Stimulated activated CD4-positive, alpha-beta T cell treated with anti-CD3 and anti-CD28 coated beads, TNF-alpha, amount 100 ng/mL, for 1 hour (primary cell): ENCODE results near the gene NBEA.
A peak's percentile ranks its signal among the peaks of the same experiment; 100 is the strongest.
"Not testable (repeated sequence)": the region's sequence is repeated elsewhere in the genome, so short reads cannot be mapped to it uniquely, and the experiment has no call there.

Experiments
- DNase-seq, 3 donors: peaks; one replicate each; pipeline ENCODE4 v3.0.0-alpha.2; 2020; ENCODE audit warnings: low read depth in 3 of 3, low spot score in 1 of 3

NBEA gene

GRCh38 chr13:34941835-34942731, at the start of gene NBEA:
NBEA (plus strand) TSS chr13:34942270; CDS start chr13:34942821, 551 bp downstream.
- DNase-seq = peak; percentile 19 to 71 (median 62)

- no peak for DNase-seq
Observed at GRCh38 chr13:34894756-34895155, 47.3 kb upstream of the NBEA start.

- no peak for DNase-seq
Observed at GRCh38 chr13:34897220-34897619, 44.9 kb upstream of the NBEA start.

- DNase-seq = no peak
Observed at GRCh38 chr13:34899888-34900287, 42.2 kb upstream of the NBEA start.

GRCh38 chr13:34900288-34900739, 41.8 kb upstream of the NBEA start:
- no peak for DNase-seq

- no peak for DNase-seq
Observed at GRCh38 chr13:34901572-34901971, 40.5 kb upstream of the NBEA start.

GRCh38 chr13:34911159-34911558, 30.9 kb upstream of the NBEA start:
- DNase-seq = no peak

GRCh38 chr13:34913040-34913439, 29.0 kb upstream of the NBEA start:
- DNase-seq = no peak

- no peak for DNase-seq
Observed at GRCh38 chr13:34914416-34914815, 27.7 kb upstream of the NBEA start.

GRCh38 chr13:34926508-34926907, 15.6 kb upstream of the NBEA start:
- DNase-seq = no peak

- DNase-seq = not testable (repeated sequence)
Observed at GRCh38 chr13:34928676-34929075, 13.4 kb upstream of the NBEA start.

- no peak for DNase-seq
Observed at GRCh38 chr13:34931572-34931971, 10.5 kb upstream of the NBEA start.

GRCh38 chr13:34933349-34933748, 8.7 kb upstream of the NBEA start:
- DNase-seq = no peak

- DNase-seq = no peak
Observed at GRCh38 chr13:34933786-34934185, 8.3 kb upstream of the NBEA start.

GRCh38 chr13:34935841-34936240, 6.2 kb upstream of the NBEA start:
- no peak for DNase-seq

GRCh38 chr13:34939771-34940170, 2.3 kb upstream of the NBEA start:
- DNase-seq = no peak

- DNase-seq = no peak
Observed at GRCh38 chr13:34941436-34941834, 635 bp upstream of the NBEA start.

GRCh38 chr13:34942732-34943435, 814 bp downstream of the NBEA start:
- DNase-seq = peak in 1 of 3 donors; percentile 5

GRCh38 chr13:34943436-34944273, 1.6 kb downstream of the NBEA start:
- DNase-seq = no peak

- DNase-seq = no peak
Observed at GRCh38 chr13:34944274-34944634, 2.2 kb downstream of the NBEA start.

- no peak for DNase-seq
Observed at GRCh38 chr13:34944751-34945150, 2.7 kb downstream of the NBEA start.
